NCI-H1417 treated with DMSO at 0.1 percent for 48 hours (cell line): ENCODE results near the gene FAM222A.
"Not testable (repeated sequence)": the region's sequence is repeated elsewhere in the genome, so short reads cannot be mapped to it uniquely, and the experiment has no call there.

ENCODE experiments used
- DNase-seq: peaks from one replicate; lab custom pipeline; 2025; lab: John Stamatoyannopoulos, UW

Gene FAM222A

DNA sequence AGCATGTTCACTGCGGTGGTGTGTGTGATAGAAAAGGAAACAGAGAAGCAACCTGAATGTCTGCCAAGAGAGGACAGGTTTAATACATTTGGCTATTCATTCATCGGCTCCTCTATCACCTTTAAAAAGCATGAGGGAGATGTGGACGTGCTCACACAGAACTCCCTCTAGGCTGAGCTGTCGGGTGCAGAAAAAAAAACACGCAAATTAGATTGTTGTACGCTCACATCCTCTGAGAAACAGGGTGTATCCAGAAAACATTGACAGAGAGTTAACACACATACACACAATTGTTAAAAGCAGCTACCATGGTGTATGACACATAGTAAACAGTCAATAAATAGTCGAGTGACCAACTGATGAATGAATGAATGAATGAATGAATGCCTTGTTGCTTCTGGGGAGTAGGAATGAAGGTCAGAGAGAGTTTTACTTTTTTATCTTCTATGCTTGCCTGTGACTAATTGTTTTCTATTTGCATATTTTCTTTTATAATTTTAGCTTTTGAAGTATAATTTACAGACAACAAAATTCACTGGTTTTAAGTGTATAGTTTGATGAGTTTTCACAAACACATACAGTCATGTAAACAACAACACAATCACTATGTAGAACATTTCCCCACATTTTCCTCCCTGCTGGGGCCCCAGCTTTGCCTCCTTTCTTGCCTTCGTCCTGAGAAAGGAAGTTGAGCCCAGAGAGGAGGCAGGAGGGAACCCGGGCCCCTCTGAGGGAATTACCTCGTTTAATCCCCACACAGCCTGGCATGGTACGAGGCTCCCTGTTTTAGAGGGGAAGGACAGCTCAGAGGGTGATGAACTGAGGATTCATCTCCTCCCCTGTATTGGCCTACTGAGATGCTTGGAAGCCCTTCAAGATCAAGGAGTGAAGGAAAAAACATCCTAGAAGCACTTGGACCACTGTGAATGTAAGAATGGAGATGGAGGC, 19.7 kb upstream of the FAM222A start:
- DNase-seq, result no peak

DNA sequence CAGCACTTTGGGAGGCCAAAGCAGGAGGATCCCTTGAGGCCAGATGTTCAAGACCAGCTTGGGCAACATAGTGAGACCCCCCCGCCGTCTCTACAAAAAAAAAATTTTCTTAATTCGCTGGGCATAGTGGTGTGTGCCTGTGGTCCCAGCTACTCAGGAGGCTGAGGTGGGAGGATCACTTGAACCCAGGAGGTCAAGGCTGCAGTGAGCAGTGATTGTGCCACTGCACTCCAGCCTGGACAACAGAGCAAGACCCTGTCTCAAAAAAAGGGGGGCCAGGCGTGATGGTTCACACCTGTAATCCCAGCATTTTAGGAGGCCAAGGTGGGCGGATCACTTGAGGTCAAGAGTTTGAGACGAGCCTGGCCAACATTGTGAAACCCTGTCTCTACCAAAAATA, 19.0 kb upstream of the FAM222A start:
- DNase-seq, result not testable (repeated sequence)

- no peak for DNase-seq
These were observed 18.2 kb upstream of the FAM222A start for GRCh38 chr12:109695416-109695815.

GRCh38 chr12:109695961-109696461, 17.6 kb upstream of the FAM222A start:
- no peak for DNase-seq

DNA sequence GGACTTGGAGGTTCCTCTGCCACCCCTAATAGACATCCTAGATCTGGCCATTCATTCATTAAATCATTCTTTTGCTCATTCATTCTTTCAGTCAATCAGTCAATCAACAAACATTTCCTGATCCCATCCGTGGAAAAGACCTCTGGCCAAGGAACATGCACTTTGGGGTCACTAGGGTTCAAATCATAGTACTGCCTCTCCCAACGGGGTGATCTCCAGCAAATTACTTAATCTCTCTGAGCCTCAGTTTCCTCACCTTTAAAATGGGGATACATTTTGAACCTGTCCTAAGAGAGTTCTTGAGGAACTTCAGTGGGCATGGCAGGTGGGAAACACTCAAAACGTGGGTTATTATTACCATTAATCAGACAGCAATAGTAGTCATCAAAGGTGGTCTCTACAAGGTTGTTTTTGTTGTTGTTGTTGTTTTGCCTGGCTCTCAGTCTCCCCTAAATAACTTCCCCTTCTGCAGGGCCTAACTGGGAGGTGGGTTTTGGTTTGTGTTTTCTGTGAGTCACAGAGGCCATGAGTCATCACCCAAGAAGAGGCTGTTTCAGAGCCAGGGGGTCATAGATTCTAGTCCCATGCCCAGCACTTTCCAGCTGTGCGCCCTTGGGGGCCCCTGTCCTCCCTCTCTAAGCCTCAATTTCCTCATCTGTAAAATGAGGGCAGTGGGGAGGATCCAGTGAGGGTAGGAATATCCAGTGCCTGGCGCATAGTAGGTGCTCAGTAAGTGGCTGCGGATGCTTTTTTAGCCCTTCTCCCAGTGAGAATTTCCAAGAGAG, 16.9 kb upstream of the FAM222A start:
- DNase-seq, result no peak

DNA sequence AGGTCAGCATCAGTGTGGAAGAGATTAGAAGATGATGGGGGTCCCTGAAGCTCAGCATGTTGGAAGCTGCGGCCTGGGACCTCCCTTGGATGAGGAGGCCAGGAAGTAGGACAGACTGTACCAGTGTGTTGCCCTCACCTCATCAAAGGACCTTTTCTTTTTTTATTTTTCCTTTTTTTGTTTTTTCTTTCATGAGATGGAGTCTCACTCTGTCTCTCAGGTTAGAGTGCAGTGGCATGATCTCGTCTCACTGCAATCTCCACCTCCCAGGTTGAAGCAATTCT, 16.4 kb upstream of the FAM222A start:
- no peak for DNase-seq

- DNase-seq, result no peak
These were observed 15.7 kb upstream of the FAM222A start for GRCh38 chr12:109697877-109698468.

- no peak for DNase-seq
These were observed 14.8 kb upstream of the FAM222A start for GRCh38 chr12:109698820-109699219.

GRCh38 chr12:109701064-109701463, 12.6 kb upstream of the FAM222A start:
- DNase-seq, result no peak

GRCh38 chr12:109702111-109702841, 11.3 kb upstream of the FAM222A start:
- no peak for DNase-seq

DNA sequence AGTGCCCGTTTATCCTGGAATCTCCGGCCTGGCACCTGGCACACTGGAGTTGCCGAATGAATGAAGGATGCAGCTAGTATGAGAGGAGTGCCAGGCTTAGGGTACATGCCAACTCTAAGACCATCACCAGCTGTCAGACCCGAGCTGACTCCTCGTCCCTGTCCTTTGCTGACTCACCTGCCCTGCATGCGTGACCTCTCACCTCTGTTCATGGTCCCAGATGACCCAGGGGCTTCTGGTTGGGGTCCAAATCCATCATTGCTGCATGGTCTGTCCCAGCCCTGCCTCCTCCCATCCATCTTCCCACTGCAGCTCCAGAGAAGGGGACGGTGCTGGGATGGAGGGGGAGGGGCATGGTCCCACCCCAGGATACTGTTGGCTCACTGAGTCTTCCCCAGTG, 9.9 kb upstream of the FAM222A start:
- DNase-seq, result no peak

GRCh38 chr12:109704371-109705098, 9.1 kb upstream of the FAM222A start:
- DNase-seq, result no peak

DNA sequence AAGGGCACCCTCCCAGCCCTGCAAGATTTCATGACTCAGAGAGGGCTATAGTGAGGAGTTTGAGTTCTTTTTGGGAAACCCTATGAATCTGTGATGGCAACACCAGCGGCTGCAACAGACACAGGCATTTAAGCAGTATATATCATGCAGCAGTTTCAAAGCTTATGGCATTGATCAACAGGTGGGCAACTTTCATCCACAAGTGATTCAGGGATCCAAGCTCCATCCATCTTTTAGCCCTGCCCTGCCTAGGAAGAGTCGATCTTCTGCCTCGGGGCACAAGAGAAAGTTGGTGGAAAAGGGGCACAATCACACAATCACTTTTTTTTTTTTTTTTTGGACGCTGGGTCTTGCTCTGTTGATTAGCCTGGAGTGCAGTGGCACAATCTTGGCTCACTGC, 8.3 kb upstream of the FAM222A start:
- DNase-seq, result no peak

DNA sequence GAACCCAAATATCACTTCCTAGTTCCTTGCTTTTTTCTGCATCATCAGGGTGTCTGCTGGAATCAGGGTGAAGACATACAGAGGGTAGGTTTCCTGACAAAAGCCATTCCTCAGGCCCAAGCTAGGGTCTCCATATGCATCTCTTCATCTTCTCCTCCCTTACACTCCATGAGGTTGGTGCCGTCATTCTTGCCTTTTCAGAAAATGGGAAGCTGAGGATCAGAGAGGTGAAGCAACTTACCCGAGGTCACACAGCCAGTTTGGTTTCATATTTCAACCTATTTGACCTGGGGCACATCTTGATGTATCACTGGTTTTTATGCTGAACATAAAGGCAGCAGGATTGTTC, 7.3 kb upstream of the FAM222A start:
- no peak for DNase-seq

DNA sequence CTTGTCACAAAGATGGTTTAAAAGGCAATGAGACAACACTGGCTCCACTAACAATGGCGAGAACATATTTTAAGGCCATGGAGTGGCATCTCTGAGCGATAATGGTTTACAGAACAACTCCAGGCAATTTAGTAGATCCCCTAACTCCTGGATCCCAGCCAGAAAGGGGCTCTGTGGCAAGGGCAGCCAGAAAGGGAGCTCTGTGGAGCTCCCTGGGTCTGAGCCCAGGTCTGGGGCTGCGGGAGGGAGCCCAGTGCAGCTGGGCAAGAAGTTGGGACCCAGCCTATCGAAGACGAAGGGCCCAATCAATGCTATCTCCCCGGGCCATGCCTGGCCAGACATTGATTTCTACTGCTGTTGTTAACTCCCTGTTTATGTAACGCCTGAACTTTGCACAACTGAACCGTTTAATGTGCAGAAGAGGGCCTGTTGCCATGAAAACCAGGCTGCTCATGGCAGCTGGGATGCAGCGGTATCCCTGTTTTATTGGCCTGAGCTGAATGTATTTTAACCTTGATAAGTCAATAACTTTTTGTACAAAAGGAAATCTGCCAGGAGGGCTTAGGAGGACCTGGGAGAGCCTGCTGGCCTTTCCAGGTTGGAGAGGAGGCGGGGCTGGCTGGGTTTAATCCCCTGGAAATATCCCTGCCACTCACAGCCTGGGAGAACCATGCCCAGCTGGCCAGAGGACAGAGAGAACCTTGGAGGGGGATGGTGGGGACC, 6.7 kb upstream of the FAM222A start:
- no peak for DNase-seq

GRCh38 chr12:109707470-109707821, 6.2 kb upstream of the FAM222A start:
- DNase-seq, result no peak

GRCh38 chr12:109708939-109709338, 4.7 kb upstream of the FAM222A start:
- DNase-seq, result no peak

DNA sequence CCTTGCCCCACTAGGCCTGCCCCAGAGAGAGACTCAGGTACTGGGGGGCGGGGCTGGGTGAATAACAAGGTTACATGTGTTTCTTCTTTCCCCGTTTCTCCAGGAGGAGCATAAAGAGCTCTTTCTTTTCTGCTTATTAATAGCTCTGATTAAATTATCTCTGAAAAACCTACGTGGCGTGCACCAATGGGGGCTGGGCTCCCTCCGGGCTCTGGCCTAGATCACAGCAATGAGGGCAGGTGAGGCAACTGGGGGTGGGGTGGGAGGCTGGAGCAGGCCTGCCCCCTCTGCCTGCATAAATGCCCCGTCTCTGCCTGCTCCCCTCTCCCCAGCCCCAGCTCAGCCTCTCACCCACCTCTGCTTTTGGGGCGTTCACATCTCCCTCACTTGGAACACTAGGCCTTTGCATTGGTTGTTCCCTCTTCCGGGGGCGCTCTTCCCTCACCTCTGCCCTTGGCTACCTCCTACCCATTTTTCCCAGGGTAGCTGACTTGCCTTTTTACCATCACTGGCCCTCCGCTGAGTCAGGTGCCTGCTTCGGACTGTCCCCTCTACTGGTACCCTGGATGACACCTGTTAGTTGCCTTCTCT, 4.1 kb upstream of the FAM222A start:
- no peak for DNase-seq

DNA sequence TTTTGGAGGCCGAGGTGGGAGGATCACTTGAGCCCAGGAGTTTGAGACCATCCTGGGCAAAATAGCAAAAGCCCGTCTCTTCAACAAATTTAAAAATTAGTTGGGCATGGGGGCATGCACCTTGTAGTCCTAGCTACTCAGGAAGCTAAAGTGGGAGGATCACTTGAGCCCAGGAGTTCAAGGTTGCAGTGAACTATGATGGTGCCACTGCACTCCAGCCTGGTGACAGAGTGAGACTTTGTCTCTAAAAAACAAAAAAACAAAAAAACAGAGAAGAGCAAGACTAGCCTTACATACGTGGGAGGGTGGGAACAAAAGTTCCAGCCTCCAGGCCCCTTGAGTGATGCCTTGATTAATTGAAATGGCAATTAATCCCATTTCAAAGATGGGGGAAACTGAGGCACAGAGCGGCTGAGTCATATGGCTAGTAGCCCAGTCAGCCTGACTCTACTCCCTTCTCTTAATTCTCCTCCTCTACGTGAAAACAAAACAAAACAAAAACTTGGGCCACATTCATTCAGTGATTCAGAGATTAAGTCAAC, 3.3 kb upstream of the FAM222A start:
- DNase-seq, result no peak
